Measurements from ENCODE around the gene PDE10A.

The PDE10A gene

DNA sequence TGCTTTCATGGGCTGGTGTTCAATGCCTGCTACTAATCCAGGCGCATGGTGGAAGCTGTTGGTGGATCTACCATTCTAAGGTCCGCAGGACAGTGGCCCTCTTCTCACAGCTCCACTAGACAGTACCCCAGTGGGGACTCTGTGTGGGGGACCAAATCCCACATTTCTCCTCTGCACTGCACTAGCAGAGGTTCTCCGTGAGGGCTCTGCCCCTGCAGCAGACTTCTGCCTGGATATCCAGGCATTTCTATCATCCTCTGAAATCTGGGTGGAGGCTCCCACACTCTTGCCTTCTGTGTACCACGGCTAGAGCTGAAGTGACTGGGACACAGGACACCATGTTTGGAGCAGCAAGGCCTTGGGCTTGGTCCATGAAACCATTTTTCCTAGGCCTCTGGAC is 219.6 kb downstream of the PDE10A start:
- DNase-seq (ENCODE audit: low spot score), result no peak
- TF ChIP-seq, protein P1, sequence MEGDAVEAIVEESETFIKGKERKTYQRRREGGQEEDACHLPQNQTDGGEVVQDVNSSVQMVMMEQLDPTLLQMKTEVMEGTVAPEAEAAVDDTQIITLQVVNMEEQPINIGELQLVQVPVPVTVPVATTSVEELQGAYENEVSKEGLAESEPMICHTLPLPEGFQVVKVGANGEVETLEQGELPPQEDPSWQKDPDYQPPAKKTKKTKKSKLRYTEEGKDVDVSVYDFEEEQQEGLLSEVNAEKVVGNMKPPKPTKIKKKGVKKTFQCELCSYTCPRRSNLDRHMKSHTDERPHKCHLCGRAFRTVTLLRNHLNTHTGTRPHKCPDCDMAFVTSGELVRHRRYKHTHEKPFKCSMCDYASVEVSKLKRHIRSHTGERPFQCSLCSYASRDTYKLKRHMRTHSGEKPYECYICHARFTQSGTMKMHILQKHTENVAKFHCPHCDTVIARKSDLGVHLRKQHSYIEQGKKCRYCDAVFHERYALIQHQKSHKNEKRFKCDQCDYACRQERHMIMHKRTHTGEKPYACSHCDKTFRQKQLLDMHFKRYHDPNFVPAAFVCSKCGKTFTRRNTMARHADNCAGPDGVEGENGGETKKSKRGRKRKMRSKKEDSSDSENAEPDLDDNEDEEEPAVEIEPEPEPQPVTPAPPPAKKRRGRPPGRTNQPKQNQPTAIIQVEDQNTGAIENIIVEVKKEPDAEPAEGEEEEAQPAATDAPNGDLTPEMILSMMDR (IDR thresholded peaks at IDR 0.05; ENCODE audit: extremely low read depth, missing control alignments), result no peak

DNA sequence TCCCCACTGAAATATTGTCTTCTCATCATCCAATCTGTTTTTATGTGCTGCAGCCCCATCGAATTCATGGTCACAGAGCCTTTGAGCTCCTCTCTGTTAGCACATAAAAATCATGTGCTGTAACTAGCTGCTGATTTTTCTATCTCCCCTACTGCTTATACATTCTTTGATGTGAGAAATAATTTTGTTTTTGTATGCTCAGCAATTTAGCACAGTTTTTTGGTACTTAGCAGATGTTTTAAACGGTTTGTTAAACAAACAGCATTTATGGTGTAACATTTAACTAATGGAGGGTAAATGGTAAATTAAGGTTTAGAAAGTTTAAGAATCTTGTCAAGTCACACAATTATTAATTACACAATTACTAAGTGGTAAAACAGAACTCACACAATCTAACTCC is 221.9 kb downstream of the PDE10A start:
- no peak for DNase-seq (ENCODE audit: low spot score)
- TF ChIP-seq, protein P1 (IDR thresholded peaks at IDR 0.05; ENCODE audit: extremely low read depth, missing control alignments), result no peak

DNA sequence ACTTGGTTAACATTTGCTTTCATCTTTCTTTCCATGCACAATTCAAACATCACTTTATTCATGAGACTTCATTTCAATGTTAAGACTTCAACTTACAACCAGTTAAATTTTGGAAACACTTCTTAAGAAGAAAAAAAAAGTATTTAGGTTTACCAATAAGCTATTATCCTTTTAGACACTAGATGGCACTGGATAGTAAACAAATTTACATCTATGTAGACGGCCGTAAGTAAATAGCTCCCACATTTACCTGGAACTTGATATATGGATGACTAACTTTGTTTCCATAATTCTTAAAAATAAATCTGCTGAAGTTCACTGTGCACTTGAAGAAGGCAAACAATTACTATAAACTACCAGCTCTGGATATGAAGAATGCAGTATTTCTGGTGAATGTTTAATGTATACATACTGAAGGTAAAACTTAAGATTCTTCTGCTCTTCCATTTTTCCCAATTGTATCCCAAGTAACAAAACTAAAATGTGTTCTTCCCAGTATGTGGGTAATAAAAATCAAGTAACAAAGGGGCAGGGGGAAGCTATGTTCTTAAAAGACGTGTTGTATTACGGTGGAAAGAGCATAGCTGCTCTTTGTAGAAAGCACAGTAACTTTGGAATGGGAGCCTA is 223.0 kb downstream of the PDE10A start:
- peak; percentile 7 for DNase-seq (ENCODE audit: low spot score)
- TF ChIP-seq, protein P1 (IDR thresholded peaks at IDR 0.05; ENCODE audit: extremely low read depth, missing control alignments), result peak; percentile 10

DNA sequence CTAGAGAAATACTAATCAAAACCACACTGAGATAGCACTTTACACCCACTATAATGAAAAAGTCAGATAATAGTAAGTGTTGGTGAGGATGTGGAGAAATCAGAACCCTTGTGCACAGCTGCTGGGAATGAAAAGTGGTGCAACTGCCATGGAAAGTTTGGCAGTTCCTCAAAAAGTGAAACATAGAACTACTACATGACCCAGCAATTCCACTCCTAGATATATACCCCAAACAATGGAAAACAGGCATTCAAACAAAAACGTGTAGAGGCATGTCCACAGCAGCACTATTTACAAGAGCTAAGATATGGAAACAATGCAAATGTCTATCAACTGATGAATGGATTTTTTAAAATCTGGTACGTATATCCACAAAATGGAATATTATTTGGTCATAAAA is 236.1 kb downstream of the PDE10A start:
- TF ChIP-seq, protein P1 (IDR thresholded peaks at IDR 0.05; ENCODE audit: extremely low read depth, missing control alignments), result no peak
- no peak for DNase-seq (ENCODE audit: low spot score)

DNA sequence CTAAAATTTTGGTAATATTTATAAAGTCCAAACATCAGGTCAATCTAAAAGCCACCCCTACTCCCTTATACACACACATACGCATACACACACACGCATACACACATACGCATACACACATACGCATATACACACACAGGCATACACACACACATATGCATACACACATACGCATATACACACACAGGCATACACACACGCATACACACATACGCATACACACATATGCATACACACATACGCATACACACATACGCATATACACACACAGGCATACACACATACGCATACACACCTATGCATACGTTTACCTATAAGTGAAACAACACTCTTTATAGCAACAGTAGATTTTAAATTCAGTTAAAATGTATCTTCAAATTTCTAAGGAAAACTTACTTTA is 240.8 kb downstream of the PDE10A start:
- no peak for DNase-seq (ENCODE audit: low spot score)
- TF ChIP-seq, protein P1 (IDR thresholded peaks at IDR 0.05; ENCODE audit: extremely low read depth, missing control alignments), result no peak

DNA sequence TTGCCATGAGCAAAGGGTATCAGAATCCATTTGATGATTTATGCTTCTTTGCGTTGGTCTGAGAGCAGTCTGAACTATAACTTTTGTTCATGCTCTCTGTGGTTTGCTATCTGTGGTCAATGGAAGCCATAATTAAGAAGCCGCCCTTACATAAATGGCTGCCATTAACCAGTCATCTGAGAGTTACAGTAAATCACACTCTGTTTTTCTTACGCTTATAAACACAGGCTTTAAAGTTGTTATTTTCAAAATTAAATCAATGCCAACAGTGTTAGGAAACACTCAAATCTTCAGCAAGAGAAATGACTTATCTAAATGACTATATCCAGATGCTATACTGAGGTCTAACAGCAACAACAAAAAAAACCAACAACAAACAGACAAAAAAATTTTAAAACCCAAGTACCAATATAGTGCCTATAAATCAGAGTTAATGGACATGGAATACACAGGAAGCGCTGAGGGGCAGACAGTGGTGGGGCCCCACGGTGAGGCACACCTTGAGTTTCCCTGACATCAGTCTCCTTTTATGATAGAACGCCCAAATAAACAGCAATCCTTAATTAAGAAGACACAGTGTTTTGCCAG is 245.7 kb downstream of the PDE10A start:
- TF ChIP-seq, protein P1 (IDR thresholded peaks at IDR 0.05; ENCODE audit: extremely low read depth, missing control alignments), result no peak
- DNase-seq (ENCODE audit: low spot score), result no peak

DNA sequence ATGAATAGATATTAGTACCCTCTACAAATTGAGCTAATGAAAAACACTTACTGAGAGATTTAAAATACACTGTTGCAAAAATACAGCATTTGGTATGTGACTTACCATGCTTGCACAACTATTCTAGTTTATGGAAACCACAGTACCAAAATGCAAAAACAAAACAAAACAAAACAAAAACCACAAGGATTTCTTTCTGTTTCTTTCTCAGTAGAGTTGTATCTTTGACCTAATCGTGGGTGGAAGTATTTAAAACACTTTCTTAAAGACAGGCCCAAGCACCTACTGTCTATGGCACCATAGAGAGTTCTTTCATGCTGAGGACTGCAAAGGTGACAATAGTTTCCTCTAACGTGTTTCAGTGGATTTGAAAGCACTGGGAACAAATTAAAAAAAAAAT is 258.3 kb downstream of the PDE10A start:
- TF ChIP-seq, protein P1 (IDR thresholded peaks at IDR 0.05; ENCODE audit: extremely low read depth, missing control alignments), result no peak
- no peak for DNase-seq (ENCODE audit: low spot score)

All from GM20000 (cell line).